Measurements from ENCODE around the gene TEX36.

DNA sequence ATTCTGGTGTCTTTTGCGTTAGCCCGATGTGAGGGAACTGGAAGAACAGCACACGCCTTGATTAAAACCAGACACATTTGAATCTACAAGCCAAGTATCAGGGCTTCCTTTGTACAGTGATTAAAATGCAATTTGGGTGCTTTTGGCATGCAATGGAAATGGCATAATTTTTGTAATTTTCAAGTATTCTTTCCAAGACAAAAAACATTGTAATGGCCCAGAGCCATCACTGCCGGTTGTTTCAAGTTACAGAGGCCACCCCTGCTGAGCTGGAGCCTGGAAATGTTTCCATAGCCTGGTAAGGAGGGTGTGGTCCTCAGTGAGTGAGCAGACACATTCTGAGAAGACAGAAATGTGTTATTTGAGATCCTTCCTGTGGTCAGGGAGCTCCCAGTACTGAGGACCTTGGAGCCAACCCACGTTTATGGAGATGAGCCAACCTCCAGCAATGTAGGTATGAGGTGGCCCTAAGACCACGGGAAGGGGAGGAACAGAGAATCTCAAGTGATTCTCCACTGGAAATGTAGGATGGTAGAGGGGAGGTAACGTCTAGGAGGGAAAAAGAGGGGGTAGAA, 20.9 kb downstream of the TEX36 start:
- no peak for TF ChIP-seq EP300 (IDR thresholded peaks at IDR 0.05)
- TF ChIP-seq, protein P1, sequence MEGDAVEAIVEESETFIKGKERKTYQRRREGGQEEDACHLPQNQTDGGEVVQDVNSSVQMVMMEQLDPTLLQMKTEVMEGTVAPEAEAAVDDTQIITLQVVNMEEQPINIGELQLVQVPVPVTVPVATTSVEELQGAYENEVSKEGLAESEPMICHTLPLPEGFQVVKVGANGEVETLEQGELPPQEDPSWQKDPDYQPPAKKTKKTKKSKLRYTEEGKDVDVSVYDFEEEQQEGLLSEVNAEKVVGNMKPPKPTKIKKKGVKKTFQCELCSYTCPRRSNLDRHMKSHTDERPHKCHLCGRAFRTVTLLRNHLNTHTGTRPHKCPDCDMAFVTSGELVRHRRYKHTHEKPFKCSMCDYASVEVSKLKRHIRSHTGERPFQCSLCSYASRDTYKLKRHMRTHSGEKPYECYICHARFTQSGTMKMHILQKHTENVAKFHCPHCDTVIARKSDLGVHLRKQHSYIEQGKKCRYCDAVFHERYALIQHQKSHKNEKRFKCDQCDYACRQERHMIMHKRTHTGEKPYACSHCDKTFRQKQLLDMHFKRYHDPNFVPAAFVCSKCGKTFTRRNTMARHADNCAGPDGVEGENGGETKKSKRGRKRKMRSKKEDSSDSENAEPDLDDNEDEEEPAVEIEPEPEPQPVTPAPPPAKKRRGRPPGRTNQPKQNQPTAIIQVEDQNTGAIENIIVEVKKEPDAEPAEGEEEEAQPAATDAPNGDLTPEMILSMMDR (IDR thresholded peaks at IDR 0.05), result no peak
- no peak for TF ChIP-seq POLR2A (IDR thresholded peaks at IDR 0.05; ENCODE audit: low read depth)

Data from esophagus muscularis mucosa (tissue), 4 donors.